HEK293 (cell line): ENCODE data around the gene SKA2.
A peak's percentile ranks its signal among the peaks of the same experiment; 100 is the strongest.

Experiments used
- KLF1 ChIP-seq: fragments of 450-650 bp; formaldehyde crosslinking; IDR thresholded peaks from 2 replicates; pipeline ENCODE4 v1.5.1; 2016; ENCODE audit warnings: missing biosample characterization, missing genetic modification characterization
- KLF10 ChIP-seq: fragments of 450-650 bp; IDR thresholded peaks from 2 replicates; pipeline ENCODE4 v1.5.1; 2018; ENCODE audit warnings: missing biosample characterization, mild to moderate bottlenecking, missing genetic modification characterization
- KLF7 ChIP-seq: fragments of 450-650 bp; formaldehyde crosslinking; IDR thresholded peaks from 2 replicates; pipeline ENCODE4 v1.5.1; 2016; ENCODE audit warnings: missing biosample characterization, missing genetic modification characterization, borderline replicate concordance
- MEIS1 ChIP-seq: sonication (generic); formaldehyde crosslinking; IDR thresholded peaks from 2 replicates; pipeline ENCODE4 v1.8.1; 2022; ENCODE audit warnings: missing genetic modification reagents, mild to moderate bottlenecking, borderline replicate concordance
- REPIN1 ChIP-seq: fragments of 450-650 bp; formaldehyde crosslinking; IDR thresholded peaks from 2 replicates; pipeline ENCODE4 v1.5.1; 2017; ENCODE audit warnings: missing biosample characterization, missing genetic modification characterization, low read depth
- SCRT2 ChIP-seq: fragments of 450-650 bp; formaldehyde crosslinking; IDR thresholded peaks from 2 replicates; pipeline ENCODE4 v1.5.1; 2016; ENCODE audit warnings: missing biosample characterization, missing genetic modification characterization
- SETDB1 ChIP-seq: IDR thresholded peaks from one replicate; pipeline ENCODE4 v1.6.1; 2017; ENCODE audit warnings: mild to moderate bottlenecking, low read length, moderate library complexity, mixed read lengths; ENCODE audit not compliant: insufficient read length
- SP7 ChIP-seq: fragments of 450-650 bp; formaldehyde crosslinking; IDR thresholded peaks from 2 replicates; pipeline ENCODE4 v1.5.1; 2016; ENCODE audit warnings: missing biosample characterization, missing genetic modification characterization
- ZBTB1 ChIP-seq: fragments of 450-650 bp; formaldehyde crosslinking; IDR thresholded peaks from 2 replicates; pipeline ENCODE4 v1.5.1; 2016; ENCODE audit warnings: missing biosample characterization, missing genetic modification characterization
- ZBTB48 ChIP-seq: fragments of 450-650 bp; formaldehyde crosslinking; IDR thresholded peaks from 2 replicates; pipeline ENCODE4 v1.5.1; 2016; ENCODE audit warnings: missing biosample characterization, missing genetic modification characterization
- ZNF112 ChIP-seq: fragments of 450-650 bp; formaldehyde crosslinking; IDR thresholded peaks from 2 replicates; pipeline ENCODE4 v1.5.0; 2017; ENCODE audit warnings: missing biosample characterization, missing genetic modification characterization
- ZNF132 ChIP-seq: fragments of 450-650 bp; formaldehyde crosslinking; IDR thresholded peaks from 2 replicates; pipeline ENCODE4 v1.5.1; 2017; ENCODE audit warnings: missing biosample characterization, missing genetic modification characterization, borderline replicate concordance
- ZNF140 ChIP-seq: fragments of 450-650 bp; formaldehyde crosslinking; IDR thresholded peaks from 2 replicates; pipeline ENCODE4 v1.5.1; 2016; ENCODE audit warnings: missing biosample characterization, missing genetic modification characterization
- ZNF146 ChIP-seq: fragments of 450-650 bp; formaldehyde crosslinking; IDR thresholded peaks from 2 replicates; pipeline ENCODE4 v1.5.1; 2016; ENCODE audit warnings: missing biosample characterization, missing genetic modification characterization
- ZNF2 ChIP-seq: fragments of 450-650 bp; formaldehyde crosslinking; IDR thresholded peaks from 2 replicates; pipeline ENCODE4 v1.5.1; 2016; ENCODE audit warnings: missing biosample characterization, missing genetic modification characterization
- ZNF221 ChIP-seq: fragments of 450-650 bp; formaldehyde crosslinking; IDR thresholded peaks from 2 replicates; pipeline ENCODE4 v1.5.1; 2017; ENCODE audit warnings: missing biosample characterization, missing genetic modification characterization, borderline replicate concordance
- ZNF311 ChIP-seq: fragments of 450-650 bp; formaldehyde crosslinking; IDR thresholded peaks from 2 replicates; pipeline ENCODE4 v1.5.1; 2017; ENCODE audit warnings: missing biosample characterization, missing genetic modification characterization, borderline replicate concordance
- ZNF341 ChIP-seq: fragments of 450-650 bp; formaldehyde crosslinking; IDR thresholded peaks from 2 replicates; pipeline ENCODE4; 2016; ENCODE audit warnings: low read depth, missing biosample characterization, missing genetic modification characterization
- ZNF514 ChIP-seq: fragments of 450-650 bp; formaldehyde crosslinking; IDR thresholded peaks from 2 replicates; pipeline ENCODE4 v1.5.1; 2016; ENCODE audit warnings: missing biosample characterization, missing genetic modification characterization
- ZNF555 ChIP-seq: fragments of 450-650 bp; formaldehyde crosslinking; conservative IDR thresholded peaks from 2 replicates; pipeline ENCODE4 v1.5.1; 2017; ENCODE audit warnings: missing biosample characterization, mild to moderate bottlenecking, missing genetic modification characterization, inconsistent platforms
- ZNF571 ChIP-seq: fragments of 450-650 bp; formaldehyde crosslinking; IDR thresholded peaks from 2 replicates; pipeline ENCODE4 v1.5.0; 2017; ENCODE audit warnings: missing biosample characterization, missing genetic modification characterization
- ZNF626 ChIP-seq: fragments of 450-650 bp; sonication (Bioruptor Pico); formaldehyde crosslinking; IDR thresholded peaks from 2 replicates; pipeline ENCODE4 v1.5.1; 2018; ENCODE audit warnings: missing biosample characterization, missing genetic modification characterization, inconsistent platforms
- ZNF629 ChIP-seq: fragments of 450-650 bp; formaldehyde crosslinking; IDR thresholded peaks from 2 replicates; pipeline ENCODE4 v1.5.1; 2017; ENCODE audit warnings: missing biosample characterization, missing genetic modification characterization
- ZNF701 ChIP-seq: fragments of 450-650 bp; formaldehyde crosslinking; IDR thresholded peaks from 2 replicates; pipeline ENCODE4 v1.5.1; 2016; ENCODE audit warnings: missing biosample characterization, missing genetic modification characterization
- ZNF707 ChIP-seq: fragments of 450-650 bp; formaldehyde crosslinking; IDR thresholded peaks from 2 replicates; pipeline ENCODE4 v1.5.1; 2016; ENCODE audit warnings: missing biosample characterization, missing genetic modification characterization
- ZNF791 ChIP-seq: fragments of 450-650 bp; formaldehyde crosslinking; IDR thresholded peaks from 2 replicates; pipeline ENCODE4 v1.5.1; 2016; ENCODE audit warnings: missing biosample characterization, missing genetic modification characterization
- ZNF792 ChIP-seq: fragments of 450-650 bp; formaldehyde crosslinking; IDR thresholded peaks from 2 replicates; pipeline ENCODE4 v1.5.1; 2016; ENCODE audit warnings: missing biosample characterization, missing genetic modification characterization
- ZNF830 ChIP-seq: fragments of 450-650 bp; IDR thresholded peaks from 2 replicates; pipeline ENCODE4 v1.5.0; 2018; ENCODE audit warnings: missing biosample characterization, missing genetic modification characterization, low read depth, mild to moderate bottlenecking, moderate library complexity
- ZSCAN30 ChIP-seq: fragments of 450-650 bp; IDR thresholded peaks from 2 replicates; pipeline ENCODE4 v1.5.1; 2018; ENCODE audit warnings: missing biosample characterization, mild to moderate bottlenecking, missing genetic modification characterization, moderate library complexity
- ZXDB ChIP-seq: fragments of 450-650 bp; formaldehyde crosslinking; IDR thresholded peaks from 2 replicates; pipeline ENCODE4 v1.5.1; 2016; ENCODE audit warnings: missing biosample characterization, missing genetic modification characterization
- TF ChIP-seq, protein P1 (sequence below): fragments of 450-650 bp; formaldehyde crosslinking; IDR thresholded peaks from 2 replicates; pipeline ENCODE4 v1.5.1; 2016; ENCODE audit warnings: missing biosample characterization, missing genetic modification characterization
- TF ChIP-seq, protein P2 (sequence below): fragments of 450-650 bp; formaldehyde crosslinking; IDR thresholded peaks from 2 replicates; pipeline ENCODE4 v1.5.1; 2016; ENCODE audit warnings: missing biosample characterization, missing genetic modification characterization, borderline replicate concordance
- TF ChIP-seq, protein P3 (sequence below): sonication (generic); formaldehyde crosslinking; IDR thresholded peaks from 2 replicates; pipeline ENCODE4 v1.8.1; 2022; ENCODE audit warnings: mild to moderate bottlenecking, moderate library complexity, missing genetic modification reagents
- TF ChIP-seq, protein P4 (sequence below): fragments of 450-650 bp; formaldehyde crosslinking; IDR thresholded peaks from 2 replicates; pipeline ENCODE4 v1.5.1; 2016; ENCODE audit warnings: missing biosample characterization, missing genetic modification characterization

The SKA2 gene

DNA sequence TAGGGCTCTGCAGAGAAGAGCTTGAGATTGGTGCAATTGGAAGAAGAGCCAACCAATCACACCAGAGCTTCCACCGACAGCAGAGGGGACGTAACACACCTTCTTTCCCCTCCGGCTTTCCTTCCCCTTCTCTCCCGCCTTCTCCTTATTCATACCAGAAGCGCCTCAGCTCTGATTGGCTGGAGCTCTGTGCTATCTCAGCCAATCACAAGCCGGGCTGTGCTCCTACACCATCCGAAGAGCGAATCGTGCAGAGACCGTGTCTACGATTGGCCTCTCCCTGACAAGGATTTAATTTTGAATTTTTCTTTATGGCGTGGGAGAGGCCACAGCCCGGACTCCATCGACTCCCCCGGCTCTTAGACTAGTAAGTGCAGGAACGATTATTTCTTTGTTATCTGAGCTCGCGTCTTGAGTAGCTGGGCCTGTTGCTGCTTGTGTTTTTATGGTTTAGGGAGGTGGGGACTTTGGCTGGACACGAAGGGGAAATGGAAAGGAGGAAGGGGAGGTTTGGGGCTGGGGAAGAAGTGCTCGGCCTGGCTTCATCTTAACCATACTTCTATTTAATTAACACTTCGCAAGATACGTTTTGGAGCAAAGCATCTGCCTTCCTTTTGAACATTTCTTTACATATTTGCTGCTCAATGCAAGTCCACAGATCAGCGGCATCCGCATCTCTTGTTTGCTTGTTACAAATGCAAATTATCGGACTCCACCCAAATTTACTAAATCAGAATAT lies 622 bp upstream of the SKA2 start, which contains the start of gene PRR11 (continued):
- TF ChIP-seq, protein P1, sequence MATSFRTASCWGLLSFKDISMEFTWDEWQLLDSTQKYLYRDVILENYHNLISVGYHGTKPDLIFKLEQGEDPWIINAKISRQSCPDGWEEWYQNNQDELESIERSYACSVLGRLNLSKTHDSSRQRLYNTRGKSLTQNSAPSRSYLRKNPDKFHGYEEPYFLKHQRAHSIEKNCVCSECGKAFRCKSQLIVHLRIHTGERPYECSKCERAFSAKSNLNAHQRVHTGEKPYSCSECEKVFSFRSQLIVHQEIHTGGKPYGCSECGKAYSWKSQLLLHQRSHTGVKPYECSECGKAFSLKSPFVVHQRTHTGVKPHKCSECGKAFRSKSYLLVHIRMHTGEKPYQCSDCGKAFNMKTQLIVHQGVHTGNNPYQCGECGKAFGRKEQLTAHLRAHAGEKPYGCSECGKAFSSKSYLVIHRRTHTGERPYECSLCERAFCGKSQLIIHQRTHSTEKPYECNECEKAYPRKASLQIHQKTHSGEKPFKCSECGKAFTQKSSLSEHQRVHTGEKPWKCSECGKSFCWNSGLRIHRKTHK (tag by site-specific recombination), result no peak
- no peak for TF ChIP-seq ZNF707
- TF ChIP-seq, protein P2, sequence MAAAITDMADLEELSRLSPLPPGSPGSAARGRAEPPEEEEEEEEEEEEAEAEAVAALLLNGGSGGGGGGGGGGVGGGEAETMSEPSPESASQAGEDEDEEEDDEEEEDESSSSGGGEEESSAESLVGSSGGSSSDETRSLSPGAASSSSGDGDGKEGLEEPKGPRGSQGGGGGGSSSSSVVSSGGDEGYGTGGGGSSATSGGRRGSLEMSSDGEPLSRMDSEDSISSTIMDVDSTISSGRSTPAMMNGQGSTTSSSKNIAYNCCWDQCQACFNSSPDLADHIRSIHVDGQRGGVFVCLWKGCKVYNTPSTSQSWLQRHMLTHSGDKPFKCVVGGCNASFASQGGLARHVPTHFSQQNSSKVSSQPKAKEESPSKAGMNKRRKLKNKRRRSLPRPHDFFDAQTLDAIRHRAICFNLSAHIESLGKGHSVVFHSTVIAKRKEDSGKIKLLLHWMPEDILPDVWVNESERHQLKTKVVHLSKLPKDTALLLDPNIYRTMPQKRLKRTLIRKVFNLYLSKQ (tag by site-specific recombination), result no peak
- TF ChIP-seq SETDB1, result peak; percentile 76
- no peak for TF ChIP-seq ZSCAN30 (tag by site-specific recombination)
- no peak; the same call in 1 of the 2 replicates for TF ChIP-seq ZXDB (tag by site-specific recombination)
- 0 out of 2 replicates have a peak, but pooled peaks have one; percentile 33 for TF ChIP-seq ZNF2 (tag by site-specific recombination)
- no peak for TF ChIP-seq MEIS1
- no peak for TF ChIP-seq ZNF132
- no peak for TF ChIP-seq ZNF221 (tag by site-specific recombination)
- TF ChIP-seq KLF7 (tag by site-specific recombination), result no peak
- no peak for TF ChIP-seq ZNF140
- no peak for TF ChIP-seq REPIN1 (tag by site-specific recombination)
- no peak for TF ChIP-seq ZNF112 (tag by site-specific recombination)
- no peak for TF ChIP-seq ZNF791 (tag by site-specific recombination)
- no peak for TF ChIP-seq SP7
- no peak for TF ChIP-seq ZNF701 (tag by site-specific recombination)
- peak; percentile 73 for TF ChIP-seq SCRT2 (tag by site-specific recombination)
- no peak for TF ChIP-seq ZNF626 (tag by site-specific recombination)
- TF ChIP-seq ZBTB48 (tag by site-specific recombination), result no peak
- TF ChIP-seq ZNF555 (tag by site-specific recombination), result no peak
- TF ChIP-seq, protein P3, sequence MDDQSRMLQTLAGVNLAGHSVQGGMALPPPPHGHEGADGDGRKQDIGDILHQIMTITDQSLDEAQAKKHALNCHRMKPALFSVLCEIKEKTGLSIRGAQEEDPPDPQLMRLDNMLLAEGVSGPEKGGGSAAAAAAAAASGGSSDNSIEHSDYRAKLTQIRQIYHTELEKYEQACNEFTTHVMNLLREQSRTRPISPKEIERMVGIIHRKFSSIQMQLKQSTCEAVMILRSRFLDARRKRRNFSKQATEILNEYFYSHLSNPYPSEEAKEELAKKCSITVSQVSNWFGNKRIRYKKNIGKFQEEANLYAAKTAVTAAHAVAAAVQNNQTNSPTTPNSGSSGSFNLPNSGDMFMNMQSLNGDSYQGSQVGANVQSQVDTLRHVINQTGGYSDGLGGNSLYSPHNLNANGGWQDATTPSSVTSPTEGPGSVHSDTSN, result peak; percentile 43; the same call in 1 of the 2 replicates
- peak; percentile 67 for TF ChIP-seq ZNF341
- TF ChIP-seq KLF1 (tag by site-specific recombination), result no peak
- TF ChIP-seq ZNF146 (tag by site-specific recombination), result no peak
- TF ChIP-seq ZBTB1 (tag by site-specific recombination), result no peak
- peak; percentile 95 for TF ChIP-seq KLF10 (tag by site-specific recombination)
- TF ChIP-seq ZNF514, result no peak
- no peak for TF ChIP-seq ZNF830 (tag by site-specific recombination)
- TF ChIP-seq ZNF792 (tag by site-specific recombination), result no peak
- no peak for TF ChIP-seq ZNF311 (tag by site-specific recombination)
- TF ChIP-seq ZNF571, result no peak
- peak; percentile 47; the same call in 1 of the 2 replicates for TF ChIP-seq ZNF629 (tag by site-specific recombination)
- TF ChIP-seq, protein P4, sequence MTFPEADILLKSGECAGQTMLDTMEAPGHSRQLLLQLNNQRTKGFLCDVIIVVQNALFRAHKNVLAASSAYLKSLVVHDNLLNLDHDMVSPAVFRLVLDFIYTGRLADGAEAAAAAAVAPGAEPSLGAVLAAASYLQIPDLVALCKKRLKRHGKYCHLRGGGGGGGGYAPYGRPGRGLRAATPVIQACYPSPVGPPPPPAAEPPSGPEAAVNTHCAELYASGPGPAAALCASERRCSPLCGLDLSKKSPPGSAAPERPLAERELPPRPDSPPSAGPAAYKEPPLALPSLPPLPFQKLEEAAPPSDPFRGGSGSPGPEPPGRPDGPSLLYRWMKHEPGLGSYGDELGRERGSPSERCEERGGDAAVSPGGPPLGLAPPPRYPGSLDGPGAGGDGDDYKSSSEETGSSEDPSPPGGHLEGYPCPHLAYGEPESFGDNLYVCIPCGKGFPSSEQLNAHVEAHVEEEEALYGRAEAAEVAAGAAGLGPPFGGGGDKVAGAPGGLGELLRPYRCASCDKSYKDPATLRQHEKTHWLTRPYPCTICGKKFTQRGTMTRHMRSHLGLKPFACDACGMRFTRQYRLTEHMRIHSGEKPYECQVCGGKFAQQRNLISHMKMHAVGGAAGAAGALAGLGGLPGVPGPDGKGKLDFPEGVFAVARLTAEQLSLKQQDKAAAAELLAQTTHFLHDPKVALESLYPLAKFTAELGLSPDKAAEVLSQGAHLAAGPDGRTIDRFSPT, result no peak
